ENCODE measurements around the gene ZAR1. TPM values are rescaled to one million over a fixed set of nuclear protein-coding genes. Genes with fewer than 3 reads are reported as not detected.

The ZAR1 gene
- total RNA-seq, 1 donor: not detected

- Histone ChIP-seq H3K4me3 (ENCODE audit: insufficient read depth, low read length) (no peak overlapping the region), H2AFZ (ENCODE audit: low read length) (no peak overlapping the region), H3K4me2 (ENCODE audit: insufficient read depth, low read length) (no peak overlapping the region), H3K36me3 (ENCODE audit: insufficient read depth, low read length) (no peaks in the 10 kb centered on the region), H3K9me3 (ENCODE audit: low read depth, low read length) (no peaks in the 10 kb centered on the region), H3K79me2 (ENCODE audit: insufficient read depth, low read length) (no peaks in the 10 kb centered on the region), H3K4me1 (ENCODE audit: insufficient read depth, low read length) (peaks cover 11% of the 10 kb centered on the region), H3K27me3 (ENCODE audit: insufficient read depth, low read length) (no peaks in the 10 kb centered on the region), H3K27ac (ENCODE audit: low read depth, low read length) (no peak overlapping the region), H4K20me1 (ENCODE audit: insufficient read depth, low read length) (no peaks in the 10 kb centered on the region)
- TF ChIP-seq, protein P1, sequence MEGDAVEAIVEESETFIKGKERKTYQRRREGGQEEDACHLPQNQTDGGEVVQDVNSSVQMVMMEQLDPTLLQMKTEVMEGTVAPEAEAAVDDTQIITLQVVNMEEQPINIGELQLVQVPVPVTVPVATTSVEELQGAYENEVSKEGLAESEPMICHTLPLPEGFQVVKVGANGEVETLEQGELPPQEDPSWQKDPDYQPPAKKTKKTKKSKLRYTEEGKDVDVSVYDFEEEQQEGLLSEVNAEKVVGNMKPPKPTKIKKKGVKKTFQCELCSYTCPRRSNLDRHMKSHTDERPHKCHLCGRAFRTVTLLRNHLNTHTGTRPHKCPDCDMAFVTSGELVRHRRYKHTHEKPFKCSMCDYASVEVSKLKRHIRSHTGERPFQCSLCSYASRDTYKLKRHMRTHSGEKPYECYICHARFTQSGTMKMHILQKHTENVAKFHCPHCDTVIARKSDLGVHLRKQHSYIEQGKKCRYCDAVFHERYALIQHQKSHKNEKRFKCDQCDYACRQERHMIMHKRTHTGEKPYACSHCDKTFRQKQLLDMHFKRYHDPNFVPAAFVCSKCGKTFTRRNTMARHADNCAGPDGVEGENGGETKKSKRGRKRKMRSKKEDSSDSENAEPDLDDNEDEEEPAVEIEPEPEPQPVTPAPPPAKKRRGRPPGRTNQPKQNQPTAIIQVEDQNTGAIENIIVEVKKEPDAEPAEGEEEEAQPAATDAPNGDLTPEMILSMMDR (IDR thresholded peaks at IDR 0.05; ENCODE audit: extremely low read depth, low read depth, low read length): no peak
- no peak for DNase-seq (ENCODE audit: insufficient read length, low spot score, missing footprints)
Observed at GRCh38 chr4:48470137-48470536, 19.9 kb upstream of the ZAR1 start.

DNA sequence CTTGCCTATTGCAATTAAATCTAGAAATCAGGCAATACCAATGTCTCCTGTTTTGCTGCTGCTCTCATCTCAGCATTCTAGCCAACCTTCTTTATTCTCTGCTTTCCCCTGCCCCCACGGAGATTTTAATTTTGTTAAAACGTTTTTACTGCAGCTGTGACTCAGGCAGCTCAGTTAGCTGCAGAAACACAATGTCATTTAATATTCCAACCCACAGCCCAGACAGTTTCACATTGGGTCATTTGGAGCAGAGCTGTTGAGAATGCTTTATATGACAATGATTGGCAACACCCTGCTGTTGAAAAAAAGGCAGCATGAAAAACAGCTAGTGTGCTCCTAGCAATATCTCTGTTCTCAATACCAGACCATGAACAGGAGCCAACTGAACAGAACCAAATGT is 19.5 kb upstream of the ZAR1 start:
- Histone ChIP-seq H3K27ac (ENCODE audit: low read depth, low read length) (no peak overlapping the region), H3K79me2 (ENCODE audit: insufficient read depth, low read length) (no peaks in the 10 kb centered on the region), H2AFZ (ENCODE audit: low read length) (no peak overlapping the region), H3K4me1 (ENCODE audit: insufficient read depth, low read length) (peaks cover 11% of the 10 kb centered on the region), H3K4me3 (ENCODE audit: insufficient read depth, low read length) (no peak overlapping the region), H4K20me1 (ENCODE audit: insufficient read depth, low read length) (no peaks in the 10 kb centered on the region), H3K27me3 (ENCODE audit: insufficient read depth, low read length) (no peaks in the 10 kb centered on the region), H3K9me3 (ENCODE audit: low read depth, low read length) (no peaks in the 10 kb centered on the region), H3K4me2 (ENCODE audit: insufficient read depth, low read length) (no peak overlapping the region), H3K36me3 (ENCODE audit: insufficient read depth, low read length) (no peaks in the 10 kb centered on the region)
- DNase-seq (ENCODE audit: insufficient read length, low spot score, missing footprints): no peak
- TF ChIP-seq, protein P1 (IDR thresholded peaks at IDR 0.05; ENCODE audit: extremely low read depth, low read depth, low read length): no peak

- TF ChIP-seq, protein P1 (IDR thresholded peaks at IDR 0.05; ENCODE audit: extremely low read depth, low read depth, low read length): no peak
- DNase-seq (ENCODE audit: insufficient read length, low spot score, missing footprints): no peak
Observed at GRCh38 chr4:48472794-48473193, 17.3 kb upstream of the ZAR1 start.

GRCh38 chr4:48475770-48476169 is 14.3 kb upstream of the ZAR1 start:
- no peaks in the 10 kb centered on the region for H3K36me3 ChIP-seq (ENCODE audit: insufficient read depth, low read length)
- H4K20me1 ChIP-seq (ENCODE audit: insufficient read depth, low read length): no peaks in the 10 kb centered on the region
- H2AFZ ChIP-seq (ENCODE audit: low read length): no peak overlapping the region
- no peak for DNase-seq (ENCODE audit: insufficient read length, low spot score, missing footprints)
- H3K9me3 ChIP-seq (ENCODE audit: low read depth, low read length): no peaks in the 10 kb centered on the region
- H3K27me3 ChIP-seq (ENCODE audit: insufficient read depth, low read length): peaks cover under 1% of the 10 kb centered on the region
- TF ChIP-seq, protein P1 (IDR thresholded peaks at IDR 0.05; ENCODE audit: extremely low read depth, low read depth, low read length): no peak
- H3K4me1 ChIP-seq (ENCODE audit: insufficient read depth, low read length): peaks cover 11% of the 10 kb centered on the region
- no peak overlapping the region for H3K4me3 ChIP-seq (ENCODE audit: insufficient read depth, low read length)
- no peak overlapping the region for H3K4me2 ChIP-seq (ENCODE audit: insufficient read depth, low read length)
- no peaks in the 10 kb centered on the region for H3K79me2 ChIP-seq (ENCODE audit: insufficient read depth, low read length)
- no peak overlapping the region for H3K27ac ChIP-seq (ENCODE audit: low read depth, low read length)

More at GRCh38 chr4:48472794-48473193, 17.3 kb upstream of the ZAR1 start:
- Histone ChIP-seq H3K4me1 (ENCODE audit: insufficient read depth, low read length) (peaks cover 15% of the 10 kb centered on the region), H3K79me2 (ENCODE audit: insufficient read depth, low read length) (no peaks in the 10 kb centered on the region), H3K27ac (ENCODE audit: low read depth, low read length) (no peak overlapping the region), H4K20me1 (ENCODE audit: insufficient read depth, low read length) (no peaks in the 10 kb centered on the region), H3K4me3 (ENCODE audit: insufficient read depth, low read length) (no peak overlapping the region), H2AFZ (ENCODE audit: low read length) (no peak overlapping the region), H3K36me3 (ENCODE audit: insufficient read depth, low read length) (no peaks in the 10 kb centered on the region), H3K9me3 (ENCODE audit: low read depth, low read length) (no peaks in the 10 kb centered on the region), H3K4me2 (ENCODE audit: insufficient read depth, low read length) (no peak overlapping the region), H3K27me3 (ENCODE audit: insufficient read depth, low read length) (no peaks in the 10 kb centered on the region)
